Activated CD8-positive, alpha-beta memory T cell treated with anti-CD3 and anti-CD28 coated beads, Interleukin-2, amount 50 U/mL, for 1 hour (primary cell): Measurements from ENCODE around the gene KLHDC4.
"Not testable (repeated sequence)": the region's sequence is repeated elsewhere in the genome, so short reads cannot be mapped to it uniquely, and the experiment has no call there.

ENCODE experiments used
- DNase-seq: peaks from one replicate; pipeline ENCODE4 v3.0.0-alpha.2; 2020; ENCODE audit errors: extremely low read depth

KLHDC4 gene

DNA sequence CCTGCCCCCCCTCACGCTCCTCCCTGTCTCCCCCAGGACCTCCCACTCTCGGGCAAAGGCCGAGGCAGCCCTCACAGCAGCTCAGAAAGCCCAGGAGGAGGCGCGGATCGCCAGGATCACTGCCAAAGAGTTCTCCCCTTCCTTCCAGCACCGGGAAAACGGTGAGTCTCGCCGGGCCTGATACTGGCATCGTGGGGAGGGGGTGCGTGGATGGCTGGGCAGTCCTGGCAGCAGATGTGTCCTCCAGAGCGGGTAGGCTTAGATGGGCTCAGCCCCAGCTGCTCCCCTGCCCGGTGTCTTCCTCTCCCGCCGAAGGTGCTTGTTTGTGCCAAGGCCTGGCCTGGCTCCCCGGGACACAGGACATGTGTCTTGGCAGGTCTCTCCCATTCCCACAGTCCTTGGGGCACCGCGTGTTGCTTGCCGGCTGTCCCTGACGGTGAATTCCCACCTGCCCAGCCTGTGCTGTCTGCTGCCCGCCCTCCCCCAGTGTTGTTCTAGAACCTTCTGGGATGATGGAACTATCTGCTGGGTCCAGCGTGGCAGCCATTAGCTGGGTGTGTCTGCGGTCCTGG, 81.6 kb downstream of the KLHDC4 start:
- DNase-seq = no peak

DNA sequence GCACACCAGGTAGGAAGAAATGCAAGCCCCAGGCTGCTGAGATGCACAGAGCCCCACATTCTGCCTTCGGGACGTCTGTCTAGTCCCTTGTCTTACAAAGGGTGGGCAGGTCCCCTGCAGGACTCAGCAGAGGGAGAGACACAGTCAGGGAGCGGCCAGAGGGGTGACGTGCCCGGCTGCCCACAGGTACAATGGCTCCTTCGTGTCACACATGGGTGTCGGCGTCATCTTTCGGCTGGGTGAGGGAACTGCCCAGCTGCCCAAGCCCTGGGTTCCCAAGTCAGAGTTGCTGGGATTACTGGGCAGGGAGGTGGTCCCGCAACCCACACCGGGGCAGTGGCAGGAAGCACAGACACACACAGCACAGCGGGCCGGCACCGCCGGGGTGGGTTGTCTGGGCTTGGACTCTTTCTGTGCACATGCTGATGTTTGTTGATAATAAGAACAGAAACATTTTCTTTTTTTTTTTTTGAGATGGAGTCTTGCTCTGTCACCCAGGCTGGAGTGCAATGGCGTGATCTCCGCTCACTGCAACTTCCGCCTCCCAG, 82.9 kb downstream of the KLHDC4 start:
- DNase-seq = no peak

DNA sequence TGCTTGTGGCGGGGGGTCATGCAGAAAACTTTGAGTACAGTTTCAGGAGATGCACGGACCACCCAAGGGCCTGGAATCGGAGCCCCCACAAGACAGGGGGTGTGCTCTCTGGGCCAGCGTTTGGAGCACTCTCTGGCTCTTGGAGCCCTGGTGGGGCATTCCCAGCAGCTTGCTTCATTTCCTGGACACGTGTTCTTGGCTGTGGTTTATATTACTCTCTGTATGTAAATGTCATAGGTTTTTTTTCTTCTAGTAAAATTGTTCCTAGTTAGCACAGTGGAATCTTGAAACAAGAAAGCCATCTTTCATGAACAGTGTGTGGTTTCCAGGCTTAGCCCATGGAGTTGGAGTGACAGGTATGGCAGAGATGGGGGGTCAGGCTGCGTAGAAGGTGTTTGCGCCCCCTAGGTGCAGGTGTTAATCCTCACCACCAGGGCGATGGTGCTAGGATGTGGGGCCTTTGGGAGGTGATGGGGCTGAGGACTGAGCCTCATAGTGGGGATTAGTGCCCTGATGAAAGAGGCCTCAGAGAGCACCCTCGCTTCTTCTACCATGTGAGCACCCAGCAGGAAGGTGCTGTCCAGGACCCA, 83.7 kb downstream of the KLHDC4 start:
- no peak for DNase-seq

DNA sequence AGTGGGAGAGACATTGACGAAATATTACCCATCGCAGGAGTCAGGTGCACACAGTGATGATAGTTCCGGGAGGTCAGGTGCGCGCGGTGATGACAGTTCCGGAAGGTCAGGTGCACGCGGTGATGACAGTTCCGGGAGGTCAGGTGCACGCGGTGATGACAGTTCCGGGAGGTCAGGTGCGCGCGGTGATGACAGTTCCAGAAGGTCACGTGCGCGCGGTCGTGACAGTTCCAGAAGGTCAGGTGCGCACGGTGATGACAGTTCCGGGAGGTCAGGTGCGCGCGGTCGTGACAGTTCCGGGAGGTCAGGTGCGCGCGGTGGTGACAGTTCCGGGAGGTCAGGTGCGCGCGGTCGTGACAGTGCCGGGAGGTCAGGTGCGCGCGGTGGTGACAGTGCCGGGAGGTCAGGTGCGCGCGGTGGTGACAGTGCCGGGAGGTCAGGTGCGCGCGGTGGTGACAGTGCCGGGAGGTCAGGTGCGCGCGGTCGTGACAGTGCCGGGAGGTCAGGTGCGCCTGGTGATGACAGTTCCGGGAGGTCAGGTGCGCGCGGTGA, 84.7 kb downstream of the KLHDC4 start:
- not testable (repeated sequence) for DNase-seq

DNA sequence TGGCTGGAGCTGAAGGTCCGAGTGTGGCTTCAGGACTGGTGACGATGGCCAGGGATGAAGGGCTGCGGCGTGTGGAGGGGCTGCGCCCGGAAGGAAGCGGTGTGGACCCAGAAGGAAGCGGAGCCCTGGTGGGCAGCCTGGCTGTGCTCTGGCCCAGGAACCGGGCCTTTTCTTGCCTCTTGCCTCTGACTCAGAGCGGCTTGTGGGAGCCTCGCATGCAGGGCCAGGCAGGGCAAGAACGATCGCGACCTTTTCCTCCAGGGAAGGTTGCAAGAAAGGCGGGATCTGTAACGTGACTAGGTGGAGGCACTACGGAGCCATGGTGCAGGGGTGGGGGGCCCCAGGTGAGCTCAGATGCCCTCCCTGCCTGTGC, 85.5 kb downstream of the KLHDC4 start:
- no peak for DNase-seq

DNA sequence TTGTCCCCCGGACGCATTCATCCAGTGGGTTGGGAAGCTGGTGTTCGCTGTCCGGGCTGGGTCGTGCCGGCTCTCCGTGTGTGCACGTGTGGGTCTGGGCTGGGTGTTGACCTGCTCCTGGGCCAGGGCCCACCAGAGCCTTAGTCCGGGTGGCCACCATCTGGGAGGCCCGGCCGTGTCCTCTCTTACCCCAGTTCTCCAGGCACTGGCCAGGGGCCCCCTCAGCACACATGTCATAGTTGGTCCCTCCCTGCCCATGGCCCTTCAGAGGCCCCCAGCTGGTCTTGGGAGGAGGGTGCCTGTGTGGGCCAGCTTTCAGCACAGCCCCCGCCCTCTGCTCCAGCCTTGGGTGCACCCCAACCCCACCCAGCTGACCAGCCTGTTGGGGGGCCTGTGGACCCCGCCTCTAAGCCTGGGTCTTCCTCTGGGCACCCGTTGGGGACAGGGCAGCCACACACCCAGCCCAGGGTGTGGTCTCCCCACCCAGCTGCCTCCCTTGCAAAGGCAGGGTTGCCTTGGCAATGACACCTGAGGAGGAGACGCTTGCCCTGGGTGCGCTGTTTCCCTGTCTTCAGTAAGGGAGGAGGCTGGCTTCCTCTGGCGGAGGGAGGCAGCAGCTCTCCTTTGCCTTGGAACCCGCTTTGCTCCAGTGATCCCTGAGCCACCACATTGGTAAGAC, 86.1 kb downstream of the KLHDC4 start:
- no peak for DNase-seq

DNA sequence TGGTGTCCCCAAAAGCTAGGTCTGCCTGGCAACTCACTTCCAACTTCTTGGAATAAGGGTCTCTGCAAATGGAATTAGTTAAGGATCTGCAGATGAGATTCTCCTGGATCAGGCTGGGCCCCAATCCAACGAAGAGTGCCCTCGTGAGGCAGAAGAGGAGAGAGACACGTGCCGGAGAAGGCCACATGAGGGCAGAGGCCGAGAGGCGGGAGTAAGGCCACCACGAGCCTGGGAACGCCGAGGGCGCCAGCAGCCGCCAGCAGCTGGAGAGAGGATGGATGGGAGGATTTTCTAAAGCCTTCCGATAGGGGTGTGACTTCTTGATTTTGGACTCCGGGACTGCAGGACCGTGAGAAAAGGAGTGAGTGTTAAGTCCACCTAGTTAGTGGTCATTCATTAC, 87.2 kb downstream of the KLHDC4 start:
- DNase-seq = no peak

DNA sequence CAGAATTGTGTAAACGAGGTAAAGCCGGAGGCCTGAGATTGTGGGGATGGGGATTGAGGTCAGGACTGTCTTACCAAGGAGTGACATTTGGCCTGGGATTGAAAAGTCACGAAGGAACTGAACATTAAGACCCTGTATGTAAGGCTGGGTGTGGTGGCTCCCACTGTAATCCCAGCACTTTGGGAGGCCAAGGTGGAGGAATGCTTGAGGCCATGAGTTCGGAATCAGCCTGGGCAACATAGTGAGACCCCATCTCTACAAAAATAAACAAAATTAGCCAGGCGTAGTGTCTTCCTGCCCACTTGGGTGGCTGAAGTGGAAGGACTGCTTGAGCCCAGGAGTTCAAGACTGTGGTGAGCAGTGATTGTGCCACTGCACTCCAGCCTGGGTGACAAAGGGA, 88.0 kb downstream of the KLHDC4 start:
- no peak for DNase-seq

DNA sequence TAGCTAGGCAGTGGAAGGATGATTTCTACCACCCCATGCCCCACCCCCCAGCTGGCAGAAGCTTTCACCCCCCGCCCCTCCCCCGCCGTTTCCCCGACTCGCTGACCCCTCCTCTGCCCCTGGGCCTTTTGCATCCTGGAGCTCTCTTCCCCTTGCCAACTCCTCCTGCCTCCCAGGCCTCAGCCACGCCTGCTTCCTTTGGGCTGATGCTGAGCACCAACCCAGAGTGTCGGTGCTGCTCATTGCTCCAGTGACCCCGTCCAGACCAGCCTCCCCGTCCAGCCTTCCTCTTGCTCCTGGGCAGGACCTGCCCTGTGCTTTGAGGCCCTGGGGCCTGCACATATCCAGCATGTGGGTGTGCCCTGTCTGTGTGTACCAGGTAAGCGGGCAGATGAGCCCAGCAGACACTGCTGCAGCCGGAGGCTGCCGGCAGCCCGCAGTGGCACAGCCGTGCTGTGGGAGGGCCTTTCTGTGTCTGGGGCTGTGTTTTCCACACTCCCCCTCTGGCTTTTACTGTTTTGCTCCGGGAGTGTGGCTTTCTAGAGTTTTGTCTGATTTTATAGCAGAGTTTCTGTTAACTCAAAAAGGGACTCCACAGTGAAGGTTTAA, 90.6 kb downstream of the KLHDC4 start:
- no peak for DNase-seq

DNA sequence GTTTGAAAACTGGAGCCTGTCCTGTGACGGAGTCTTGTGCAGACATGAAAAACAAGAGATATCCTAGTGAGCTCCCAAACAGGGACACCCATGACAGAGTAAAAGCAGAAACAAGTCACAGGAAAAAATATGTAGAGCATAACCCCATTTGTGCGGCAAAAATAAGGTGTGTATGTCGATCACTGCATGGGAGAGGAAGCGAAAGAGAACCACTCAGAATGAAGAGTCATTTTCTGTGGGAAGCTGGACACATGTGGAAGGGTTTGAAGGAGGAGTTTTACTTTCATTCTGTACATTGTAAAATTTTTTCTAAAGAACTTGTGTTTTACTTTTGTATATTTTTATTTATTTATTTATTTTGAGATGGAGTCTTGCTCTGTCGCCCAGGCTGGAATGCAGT, 91.4 kb downstream of the KLHDC4 start:
- no peak for DNase-seq

DNA sequence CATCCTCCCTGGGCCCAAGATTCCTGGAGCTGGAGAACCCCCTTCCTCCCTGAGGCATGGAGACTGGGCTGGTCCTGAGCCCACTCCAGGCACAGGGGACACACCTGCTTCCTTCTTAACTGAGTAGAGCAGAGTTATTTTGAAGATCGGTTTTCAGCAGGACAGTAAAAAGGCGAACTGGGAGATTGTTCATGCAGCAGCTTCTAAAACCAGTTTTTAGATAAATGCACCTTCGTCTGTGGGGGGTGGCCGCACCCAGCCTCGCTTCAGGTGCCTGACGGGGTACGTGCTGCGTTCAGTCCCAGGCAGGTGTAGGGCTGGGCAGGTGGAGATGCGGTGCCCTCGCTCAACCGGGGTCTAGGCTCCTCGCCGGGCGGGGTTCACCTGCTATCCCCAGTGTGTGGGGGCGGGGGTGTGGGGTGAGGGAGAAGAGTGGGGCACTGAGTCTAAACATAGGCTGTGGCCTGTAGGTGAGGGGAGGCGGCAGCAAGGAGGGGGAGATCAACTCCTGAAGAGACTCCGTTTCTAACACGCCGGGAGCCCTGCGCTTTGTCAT, 94.0 kb downstream of the KLHDC4 start:
- no peak for DNase-seq

DNA sequence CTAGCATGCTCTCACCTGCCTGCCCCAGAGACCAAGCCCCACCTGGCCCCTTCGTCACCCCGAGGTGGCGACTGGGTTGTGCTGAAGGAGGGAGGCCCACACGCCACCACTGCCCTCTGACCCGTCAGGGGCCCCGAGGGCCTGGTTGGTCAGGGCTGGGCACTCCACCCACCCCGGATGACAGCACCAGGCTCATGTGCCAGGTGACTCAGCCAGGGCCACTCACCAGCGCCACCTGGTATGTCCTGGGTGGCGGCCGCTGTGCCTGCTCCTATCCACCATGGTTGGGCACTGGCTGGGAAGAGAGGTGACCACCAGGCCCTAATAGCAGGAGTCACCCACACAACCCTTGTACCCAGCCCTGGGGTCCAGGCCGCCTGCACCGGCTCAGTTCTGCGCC, 94.6 kb downstream of the KLHDC4 start:
- no peak for DNase-seq

DNA sequence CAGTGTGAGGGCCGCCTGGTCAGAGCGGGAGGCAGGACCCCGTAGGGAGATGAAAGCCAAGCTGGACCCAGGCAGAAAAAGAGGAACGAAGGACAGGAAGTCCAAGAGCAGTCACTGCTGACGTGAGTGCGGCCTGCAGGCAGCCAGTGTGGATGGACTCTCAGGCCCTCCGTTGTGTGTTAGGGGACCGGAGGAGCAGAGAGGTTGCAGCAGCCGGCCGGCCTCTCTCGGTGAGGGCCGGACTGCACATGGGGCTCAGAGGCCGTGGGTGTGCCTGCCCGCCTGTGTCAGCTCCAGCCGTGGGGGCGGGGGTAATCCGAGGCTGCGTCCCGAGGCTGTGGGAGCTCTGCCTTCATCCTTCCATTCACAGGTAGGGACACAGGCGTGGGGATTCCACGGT, 96.1 kb downstream of the KLHDC4 start:
- DNase-seq = no peak

DNA sequence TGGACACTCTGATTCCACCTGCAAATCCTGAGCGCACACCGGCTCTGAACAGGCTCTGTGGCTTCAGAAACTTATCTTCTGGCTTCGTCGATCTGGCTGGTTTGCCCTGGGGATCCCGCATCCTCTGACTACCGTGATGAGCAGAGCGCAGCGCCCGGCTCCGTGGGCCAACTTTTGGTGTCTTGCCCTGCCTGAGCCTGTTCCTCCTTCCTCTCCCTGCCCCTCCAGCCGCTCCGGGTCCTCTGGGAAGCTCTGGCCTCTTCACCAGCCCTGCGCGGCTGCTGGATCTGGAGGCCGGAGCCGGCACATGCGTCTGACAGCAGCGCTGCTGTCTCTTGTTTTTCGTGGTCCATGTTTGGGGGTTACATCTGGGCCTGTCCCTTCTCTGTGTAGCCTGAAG, 97.8 kb downstream of the KLHDC4 start:
- no peak for DNase-seq

DNA sequence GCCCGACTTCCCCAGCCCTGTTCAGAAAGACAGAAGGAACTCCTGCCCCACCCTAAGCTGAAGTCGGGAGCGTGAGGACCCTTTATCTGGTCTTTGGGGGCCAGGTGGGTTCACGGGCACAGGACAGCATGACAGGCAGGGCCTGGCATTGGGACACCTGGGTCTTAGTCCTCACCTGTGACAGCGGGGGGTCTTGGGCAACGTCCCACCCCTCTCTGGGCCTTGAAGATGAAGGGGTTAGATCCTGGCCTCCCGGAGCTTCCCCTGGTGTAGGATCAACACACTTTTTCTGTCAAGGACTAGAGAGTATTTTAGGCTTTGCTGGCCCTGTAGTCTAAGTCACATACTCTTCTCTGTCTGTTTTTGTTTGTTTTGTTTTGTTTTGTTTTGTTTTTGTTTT, 98.3 kb downstream of the KLHDC4 start:
- no peak for DNase-seq

DNA sequence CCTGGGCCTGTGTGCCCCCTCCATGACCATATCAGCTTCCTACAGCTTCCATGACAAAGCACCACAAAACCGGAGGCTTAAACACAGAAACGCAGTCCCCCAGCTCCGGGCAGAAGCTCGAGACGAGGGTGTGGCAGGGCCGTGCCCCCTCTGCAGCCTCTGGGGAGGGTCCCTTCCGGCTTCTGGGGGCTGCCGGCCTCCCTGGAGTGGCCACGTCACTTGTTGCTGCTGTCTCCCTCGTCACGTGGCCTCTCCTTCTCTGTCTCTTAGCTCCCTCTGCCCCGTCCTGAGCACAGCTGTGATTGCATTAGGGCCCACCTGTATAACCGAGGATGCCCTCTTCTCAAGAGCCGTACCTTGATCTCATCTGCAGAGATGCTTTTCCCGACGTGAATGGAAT, 98.9 kb downstream of the KLHDC4 start:
- DNase-seq = no peak

DNA sequence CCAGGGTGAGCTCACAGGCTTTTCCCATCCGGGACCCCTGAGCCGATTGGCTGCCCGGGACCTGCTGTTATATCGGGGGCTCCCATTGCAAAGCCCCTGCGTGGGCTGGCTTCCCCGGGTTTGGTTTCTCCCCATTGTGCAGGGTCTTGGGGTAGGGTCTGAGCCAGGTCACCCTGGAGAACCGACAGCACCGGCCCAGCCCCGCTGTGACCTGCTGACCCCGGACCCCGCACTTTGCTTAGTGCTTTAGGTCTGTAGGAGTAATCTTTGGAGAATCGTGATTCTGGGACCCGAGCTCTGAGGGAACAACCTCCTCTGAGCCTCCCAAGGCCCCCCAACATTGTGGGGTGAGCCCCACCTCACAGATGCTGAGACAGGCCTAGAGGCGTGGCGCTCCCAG, 100.6 kb downstream of the KLHDC4 start:
- DNase-seq = no peak

DNA sequence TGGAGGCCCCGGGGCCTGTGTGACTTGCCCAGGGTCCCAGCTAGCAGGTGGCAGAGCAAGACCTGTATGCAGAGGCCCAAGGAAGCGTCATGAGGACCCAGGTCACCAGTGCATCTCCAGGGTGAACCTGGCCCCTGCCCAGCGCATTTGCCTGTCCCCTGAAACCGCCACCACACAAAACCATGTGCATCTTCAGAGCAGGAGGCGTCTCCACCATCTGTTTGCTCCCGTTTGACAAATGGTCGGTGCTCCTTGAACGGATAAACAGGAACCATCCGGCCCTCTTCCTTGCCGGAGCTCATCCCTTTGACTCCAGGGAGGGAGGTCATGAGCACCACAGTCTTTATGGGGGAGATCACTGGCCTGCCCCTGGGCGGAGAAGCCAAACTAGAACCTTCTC, 101.0 kb downstream of the KLHDC4 start:
- DNase-seq = no peak

DNA sequence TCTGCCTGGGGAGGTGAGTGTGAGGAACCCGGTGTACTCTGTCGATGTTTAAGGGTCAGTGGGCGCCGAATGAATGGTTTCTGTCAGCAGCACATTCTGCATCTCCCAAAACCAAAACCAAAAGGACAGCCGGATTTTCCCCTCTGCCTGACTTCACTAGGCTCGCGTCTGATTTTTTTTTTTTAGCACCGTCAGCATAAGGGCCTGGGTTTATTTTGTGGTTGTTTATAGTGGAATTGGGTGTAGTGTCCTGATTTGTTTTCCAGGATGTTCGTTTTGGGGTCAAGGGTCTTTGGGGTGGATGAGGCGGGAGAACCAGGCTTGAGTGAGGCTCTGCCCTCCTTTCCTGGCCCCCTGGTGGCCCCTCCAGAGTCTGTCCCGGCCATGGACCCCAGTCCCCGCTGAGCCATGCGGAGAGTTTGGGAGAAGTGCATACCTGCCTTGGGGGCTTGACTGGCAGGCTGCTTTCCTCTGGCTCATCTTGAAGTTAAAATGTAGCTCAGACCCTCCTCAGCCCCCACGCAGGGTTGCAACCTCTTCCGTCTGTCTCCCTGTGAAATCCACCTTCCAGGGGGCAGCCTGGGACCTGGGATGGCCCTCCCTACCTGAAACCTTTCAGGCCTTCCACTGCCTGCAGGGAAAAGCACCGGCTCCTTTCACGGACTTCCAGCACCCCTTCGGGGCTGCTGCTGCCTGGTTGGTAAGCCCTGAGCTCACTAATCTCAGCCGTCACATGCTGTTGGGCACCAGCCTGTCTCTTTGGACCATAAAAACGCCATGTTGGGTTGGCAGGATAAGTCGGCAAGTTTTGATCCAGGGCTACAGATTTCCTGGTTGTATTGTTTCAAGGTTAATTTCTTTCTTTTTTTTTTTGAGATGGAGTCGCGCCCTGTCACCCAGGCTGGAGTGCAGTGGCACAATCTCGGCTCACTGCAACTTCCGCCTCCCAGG, 103.3 kb downstream of the KLHDC4 start:
- DNase-seq = no peak

DNA sequence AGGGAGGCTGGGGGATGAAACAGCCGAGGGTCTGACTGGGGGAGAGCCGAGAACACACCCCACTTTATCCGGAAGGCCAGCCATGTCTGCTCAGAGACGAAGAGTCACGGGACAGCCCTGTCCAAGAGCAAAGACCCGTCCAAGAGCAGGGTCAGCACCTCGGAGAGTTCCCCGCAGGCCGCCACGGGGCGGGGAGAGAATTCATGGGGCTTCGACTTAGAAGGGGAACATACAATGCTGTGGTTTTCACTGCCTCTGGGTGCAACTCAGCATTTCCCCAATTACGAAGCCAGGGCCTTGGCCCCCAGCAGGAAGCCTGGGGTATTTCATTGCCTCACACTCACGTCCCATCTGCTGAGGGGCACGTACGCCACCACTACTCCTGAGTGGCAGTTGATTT, 104.2 kb downstream of the KLHDC4 start:
- no peak for DNase-seq

DNA sequence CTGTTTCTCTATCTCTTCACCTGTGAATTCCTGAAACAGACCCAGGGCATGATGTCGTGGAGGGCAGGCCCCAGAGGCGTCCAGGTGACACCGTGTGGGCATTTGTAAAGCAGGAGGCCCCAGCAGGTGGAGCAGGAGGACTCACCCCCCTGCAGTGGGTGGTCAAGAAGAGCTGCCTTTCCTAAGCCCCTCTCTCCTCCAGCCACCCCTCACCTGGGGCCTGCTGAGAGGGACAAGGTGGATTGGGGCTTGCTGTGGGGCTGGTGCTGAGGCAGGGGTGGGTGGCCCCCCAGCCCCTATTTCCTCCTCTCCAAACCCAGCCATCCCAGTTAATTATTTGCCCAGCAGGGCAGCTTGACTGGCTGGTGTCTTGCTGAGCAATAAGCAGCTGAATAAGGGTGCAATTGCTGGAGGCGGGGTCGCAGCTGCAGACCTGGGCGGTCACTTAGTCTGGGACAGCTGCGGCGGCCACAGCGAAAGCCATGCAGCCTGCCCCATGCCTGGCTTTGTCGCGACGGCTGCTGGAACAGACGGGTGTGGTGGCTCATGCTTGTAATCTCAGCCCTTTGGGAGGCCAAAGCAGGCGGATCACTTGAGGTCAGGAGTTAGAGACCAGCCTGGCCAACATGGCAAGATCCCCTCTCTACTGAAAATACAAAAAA, 107.1 kb downstream of the KLHDC4 start:
- no peak for DNase-seq
